GM18499 (cell line): Measurements from ENCODE around the gene GRM8.

Source experiments
- ATAC-seq: cut with Tn5 transposase; IDR thresholded peaks from one replicate; pipeline ENCODE4 v1.9.1; 2021; ENCODE audit warnings: moderate number of reproducible peaks; ENCODE audit not compliant: insufficient read depth, unreplicated experiment

The GRM8 gene

GRCh38 chr7:126605056-126605455, 647.7 kb downstream of the GRM8 start:
- ATAC-seq: no peak

GRCh38 chr7:126589068-126589684, 663.6 kb downstream of the GRM8 start:
- ATAC-seq: no peak

- ATAC-seq: no peak
Measured at GRCh38 chr7:126578338-126578737, 674.4 kb downstream of the GRM8 start.

GRCh38 chr7:126574276-126575250, 678.2 kb downstream of the GRM8 start:
- no peak for ATAC-seq

- ATAC-seq: no peak
Measured at GRCh38 chr7:126570845-126571244, 681.9 kb downstream of the GRM8 start.

DNA sequence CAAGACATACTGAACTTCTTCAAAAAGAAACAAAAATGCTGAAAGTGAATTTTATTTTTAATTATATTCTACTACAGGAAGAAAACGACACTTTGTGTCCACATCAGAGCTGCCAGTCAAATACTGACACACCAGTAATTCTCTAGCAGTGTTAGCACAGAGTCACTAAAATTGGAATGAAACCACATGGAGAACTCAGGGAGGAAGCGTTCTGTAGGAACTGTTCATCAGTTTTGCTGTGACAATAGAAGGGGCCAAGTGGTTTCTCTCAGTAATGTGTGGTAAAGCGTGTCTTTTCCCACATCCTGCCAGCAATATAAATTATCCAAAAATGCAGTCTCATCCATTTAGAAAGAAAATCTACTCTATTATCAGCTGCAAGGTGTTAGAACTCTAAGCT, 683.3 kb downstream of the GRM8 start:
- ATAC-seq: no peak

GRCh38 chr7:126557271-126557670, 695.5 kb downstream of the GRM8 start:
- no peak for ATAC-seq

GRCh38 chr7:126541406-126541805, 711.3 kb downstream of the GRM8 start:
- ATAC-seq: no peak

GRCh38 chr7:126535176-126535575, 717.6 kb downstream of the GRM8 start:
- no peak for ATAC-seq

DNA sequence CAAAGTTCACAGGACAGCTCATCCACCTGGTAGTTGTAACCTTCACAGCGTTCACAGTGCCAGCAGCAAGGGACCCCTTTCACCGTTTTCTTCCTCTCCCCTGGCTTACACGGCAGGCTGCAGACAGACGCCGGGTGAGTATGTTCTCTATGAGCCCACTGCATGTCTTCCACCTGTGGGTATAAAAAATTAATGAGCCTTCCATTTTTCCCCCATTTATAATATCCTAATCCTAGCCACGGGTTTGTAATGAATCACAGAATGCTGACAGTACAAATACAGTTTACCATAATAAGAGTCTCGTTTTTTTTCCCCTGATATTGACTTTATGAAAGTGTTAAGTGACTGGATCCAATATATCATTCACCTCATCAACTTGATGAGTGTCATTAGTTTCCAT, 719.0 kb downstream of the GRM8 start:
- ATAC-seq: no peak

- ATAC-seq: no peak
Measured at GRCh38 chr7:126529833-126530232, 722.9 kb downstream of the GRM8 start.

DNA sequence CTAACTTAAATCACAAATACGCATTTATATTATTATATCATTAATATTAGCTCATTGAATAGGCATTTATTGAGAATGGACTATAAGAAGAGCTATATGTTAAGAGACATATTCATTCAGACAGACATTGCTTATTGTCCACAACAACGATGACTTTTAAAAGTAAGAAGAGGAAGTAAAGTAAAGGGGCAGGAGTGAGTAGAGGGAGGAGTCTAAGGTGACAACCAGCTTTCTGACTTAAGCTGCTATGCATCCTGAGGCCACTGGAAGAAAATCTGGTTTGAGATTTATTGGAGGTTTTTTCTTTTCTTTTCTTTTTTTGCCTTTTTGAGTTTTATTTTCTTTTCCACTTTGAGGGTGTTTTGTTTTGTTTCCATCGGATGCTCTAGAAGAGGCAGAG, 723.5 kb downstream of the GRM8 start:
- no peak for ATAC-seq

GRCh38 chr7:126525906-126526305, 726.8 kb downstream of the GRM8 start:
- ATAC-seq: no peak

- ATAC-seq: no peak
Measured at GRCh38 chr7:126524967-126525366, 727.8 kb downstream of the GRM8 start.

DNA sequence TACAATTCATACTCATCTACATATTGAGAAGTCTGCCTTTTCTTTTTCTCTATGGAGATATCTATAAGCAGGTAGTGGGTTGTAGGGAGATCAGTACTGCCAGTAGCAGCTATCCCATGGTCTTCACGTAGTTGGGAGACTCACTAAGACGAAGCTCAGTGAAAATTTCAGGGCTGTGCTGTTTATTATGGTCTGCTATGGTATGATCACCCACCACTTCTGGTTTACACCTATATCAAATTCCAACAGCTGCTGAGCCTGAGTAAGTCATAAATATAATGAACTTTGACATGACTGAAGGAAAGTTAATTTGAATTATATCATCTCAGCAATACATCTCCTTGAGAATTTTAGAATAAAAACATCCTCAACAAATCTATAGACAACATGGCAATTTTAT, 741.7 kb downstream of the GRM8 start:
- no peak for ATAC-seq

- no peak for ATAC-seq
Measured at GRCh38 chr7:126501617-126502016, 751.1 kb downstream of the GRM8 start.

- no peak for ATAC-seq
Measured at GRCh38 chr7:126499481-126499880, 753.3 kb downstream of the GRM8 start.

GRCh38 chr7:126495733-126496132, 757.0 kb downstream of the GRM8 start:
- ATAC-seq: no peak

- no peak for ATAC-seq
Measured at GRCh38 chr7:126495001-126495400, 757.7 kb downstream of the GRM8 start.

DNA sequence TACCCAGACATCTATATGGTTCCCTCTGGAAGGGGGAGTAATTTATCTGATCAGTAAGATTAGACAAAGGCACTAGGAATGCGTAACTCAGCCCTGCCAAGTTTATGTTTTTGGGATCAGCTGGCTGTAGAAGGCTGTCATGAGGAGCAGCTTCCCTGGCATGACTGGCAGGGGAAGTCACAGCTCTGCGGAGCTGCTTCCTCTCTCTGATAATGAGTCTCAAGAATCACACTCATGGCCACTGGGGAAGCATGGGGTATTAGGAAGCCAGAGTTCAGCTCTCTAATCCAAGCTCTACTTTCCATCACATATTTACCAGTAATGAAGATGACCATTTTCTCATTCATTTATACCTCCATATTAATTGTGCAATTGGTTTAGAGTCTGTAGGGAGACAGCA, 758.9 kb downstream of the GRM8 start:
- no peak for ATAC-seq

DNA sequence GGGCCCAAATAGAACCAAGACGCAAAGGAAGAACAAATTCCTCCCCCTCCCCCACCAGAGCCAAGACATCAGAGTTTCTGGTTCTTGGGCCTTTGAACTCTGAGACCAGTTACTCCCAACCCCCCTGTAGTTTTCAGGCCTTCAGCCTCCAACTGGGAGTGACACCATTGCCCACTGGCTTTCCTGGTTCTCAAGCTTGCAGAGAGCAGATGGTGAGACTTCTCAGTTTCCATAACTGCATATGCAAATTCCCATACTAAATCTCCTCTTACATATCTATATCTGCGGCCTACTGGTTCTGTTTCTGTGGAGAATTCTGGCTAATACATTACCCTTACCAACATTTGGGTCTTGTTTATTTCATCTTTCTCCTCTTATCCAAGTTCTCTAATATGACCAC, 762.9 kb downstream of the GRM8 start:
- ATAC-seq: no peak
